GM21619 (cell line): ENCODE measurements around the gene TMEM82.

Experiments used
- ATAC-seq: cut with Tn5 transposase; IDR thresholded peaks from one replicate; pipeline ENCODE4 v1.9.1; 2021; ENCODE audit not compliant: unreplicated experiment

TMEM82 gene

GRCh38 chr1:15755646-15756040 is 13.3 kb downstream of the TMEM82 start:
- no peak for ATAC-seq

DNA sequence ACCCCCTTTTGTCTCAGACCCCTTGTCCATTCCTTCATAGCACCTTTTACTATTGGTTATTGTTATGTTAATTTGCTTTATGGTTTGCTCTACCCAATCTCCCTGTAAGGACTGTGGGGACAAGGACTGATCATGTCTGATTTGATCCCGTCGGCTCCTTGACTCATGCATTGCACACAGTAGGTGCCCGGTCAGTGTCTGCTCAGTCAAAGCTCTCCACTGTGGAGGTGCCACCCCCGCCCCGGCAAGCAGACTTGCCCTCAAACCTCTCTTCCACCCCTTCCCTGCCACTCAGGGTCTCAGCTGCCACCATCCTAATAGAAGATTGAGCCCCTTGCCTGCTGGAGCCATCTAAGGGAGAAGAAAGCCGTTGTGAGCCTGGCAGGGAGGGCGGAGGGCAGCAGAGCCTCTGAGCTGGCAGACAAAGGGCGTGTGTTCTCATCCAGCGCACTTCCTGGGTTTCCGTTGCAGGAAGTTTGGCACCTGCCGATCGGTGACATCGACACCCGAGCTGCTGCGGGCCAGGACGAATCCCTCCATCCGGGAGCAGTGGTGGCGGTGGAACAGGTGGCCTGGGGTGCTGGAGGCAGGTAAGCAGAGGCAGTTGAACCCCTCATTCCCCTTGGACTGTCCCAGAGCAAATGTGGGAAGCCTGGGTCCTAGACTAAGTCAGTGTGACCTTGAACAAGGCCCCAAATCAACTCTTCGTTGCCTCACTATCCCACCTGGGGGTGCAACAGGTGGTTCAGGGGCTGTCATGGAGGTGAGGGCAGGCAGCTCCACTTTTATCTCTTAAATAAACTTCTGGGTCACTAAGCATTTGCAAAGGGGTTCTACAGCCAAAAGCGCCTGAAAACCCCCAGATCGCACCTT is 14.1 kb downstream of the TMEM82 start:
- no peak for ATAC-seq

DNA sequence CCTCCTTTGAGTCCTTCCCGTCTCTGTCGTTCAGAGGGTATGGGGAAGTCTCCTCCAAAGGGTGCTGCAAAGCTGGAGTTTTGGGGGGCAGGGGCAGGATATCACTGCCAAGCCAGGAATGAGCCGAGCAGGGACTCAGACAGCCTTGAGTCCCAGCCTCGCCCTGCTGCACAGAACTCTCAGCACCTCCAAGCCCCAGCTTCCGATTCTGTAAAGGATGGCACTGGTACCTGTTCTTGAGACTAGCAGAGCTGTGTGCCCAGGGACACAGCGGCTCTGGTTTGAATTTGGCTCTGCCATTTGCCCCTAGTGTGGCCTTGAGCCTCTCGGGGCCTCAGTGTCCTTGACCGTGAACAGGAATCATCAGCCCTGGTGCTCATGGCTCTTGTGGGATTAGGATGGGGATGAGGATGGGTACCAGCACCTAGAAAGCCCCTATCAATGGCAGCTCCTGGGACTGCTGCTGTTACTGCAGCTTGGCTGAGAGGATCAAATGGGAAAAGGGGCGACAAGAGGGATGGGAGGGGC is 14.8 kb downstream of the TMEM82 start:
- ATAC-seq: no peak

DNA sequence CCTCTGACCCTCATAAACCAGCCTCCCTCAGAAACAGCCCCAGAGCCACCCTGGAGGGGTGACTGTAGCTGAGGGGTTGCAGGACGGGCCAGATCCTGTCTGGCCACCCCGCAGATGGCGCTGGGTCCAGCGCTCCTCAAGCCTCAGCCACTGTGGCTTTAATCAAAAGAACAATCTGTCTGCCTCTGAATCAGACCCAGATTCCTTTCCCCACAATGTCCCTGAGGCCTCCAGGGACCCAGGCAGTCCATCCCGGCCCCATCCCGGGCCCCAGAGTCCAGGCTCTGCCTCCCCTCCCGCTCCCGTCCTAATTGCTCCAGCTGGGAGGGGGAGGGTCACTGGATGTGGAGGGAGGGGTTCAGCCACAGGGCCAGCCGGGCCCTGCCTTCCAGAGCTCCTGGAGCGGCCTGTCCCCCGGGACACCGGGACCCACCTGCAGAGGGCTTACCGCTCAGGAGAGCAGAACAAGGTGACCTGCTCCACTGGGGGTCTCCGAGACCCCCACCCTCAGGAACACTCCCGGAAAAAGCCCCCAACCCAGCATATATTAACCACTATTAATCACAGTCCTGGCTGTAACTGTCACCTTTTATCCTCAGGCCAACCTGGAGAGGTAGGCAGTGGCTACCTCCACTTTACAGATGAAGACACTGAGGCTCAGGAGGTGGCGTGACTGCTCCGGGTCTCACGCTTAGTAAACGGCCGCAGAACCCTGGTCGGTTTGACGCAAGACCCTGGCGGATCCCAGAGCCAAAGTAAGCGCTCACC is 15.5 kb downstream of the TMEM82 start:
- ATAC-seq: no peak

DNA sequence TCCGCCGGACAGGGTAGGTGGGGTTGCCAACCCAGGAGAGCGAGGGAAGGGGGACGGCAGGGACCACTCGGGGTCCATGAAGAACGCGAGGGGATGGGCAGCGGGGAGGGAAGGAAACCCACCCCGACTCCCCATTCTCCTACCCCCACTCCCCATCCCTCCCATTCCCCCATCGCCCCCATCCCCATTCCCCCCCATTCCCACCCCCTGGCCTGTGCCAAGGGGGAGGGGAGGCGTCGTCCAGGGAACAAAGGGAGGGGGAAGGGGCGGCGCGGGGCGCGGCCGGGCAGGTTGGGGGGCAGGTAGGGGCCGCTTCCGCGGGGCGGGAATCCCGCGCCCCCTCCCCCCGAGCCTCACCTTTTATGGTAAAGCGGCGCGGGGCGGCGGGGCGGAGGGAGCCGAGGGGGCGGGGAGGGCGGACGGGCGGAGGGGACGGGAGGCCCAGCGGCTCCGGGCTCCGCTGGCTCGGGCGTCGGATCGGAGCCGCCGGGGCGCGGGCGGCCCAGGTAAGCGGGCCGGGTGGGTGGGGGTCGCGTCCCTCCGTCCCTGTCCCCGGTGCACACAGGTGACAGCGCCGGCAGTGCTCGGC is 16.1 kb downstream of the TMEM82 start, which contains the start of gene FBLIM1:
FBLIM1 (plus strand) TSS at position 453 of the 589 bp plus-strand sequence. CDS start 6,189 bp downstream, outside the sequence.
- ATAC-seq: no peak

DNA sequence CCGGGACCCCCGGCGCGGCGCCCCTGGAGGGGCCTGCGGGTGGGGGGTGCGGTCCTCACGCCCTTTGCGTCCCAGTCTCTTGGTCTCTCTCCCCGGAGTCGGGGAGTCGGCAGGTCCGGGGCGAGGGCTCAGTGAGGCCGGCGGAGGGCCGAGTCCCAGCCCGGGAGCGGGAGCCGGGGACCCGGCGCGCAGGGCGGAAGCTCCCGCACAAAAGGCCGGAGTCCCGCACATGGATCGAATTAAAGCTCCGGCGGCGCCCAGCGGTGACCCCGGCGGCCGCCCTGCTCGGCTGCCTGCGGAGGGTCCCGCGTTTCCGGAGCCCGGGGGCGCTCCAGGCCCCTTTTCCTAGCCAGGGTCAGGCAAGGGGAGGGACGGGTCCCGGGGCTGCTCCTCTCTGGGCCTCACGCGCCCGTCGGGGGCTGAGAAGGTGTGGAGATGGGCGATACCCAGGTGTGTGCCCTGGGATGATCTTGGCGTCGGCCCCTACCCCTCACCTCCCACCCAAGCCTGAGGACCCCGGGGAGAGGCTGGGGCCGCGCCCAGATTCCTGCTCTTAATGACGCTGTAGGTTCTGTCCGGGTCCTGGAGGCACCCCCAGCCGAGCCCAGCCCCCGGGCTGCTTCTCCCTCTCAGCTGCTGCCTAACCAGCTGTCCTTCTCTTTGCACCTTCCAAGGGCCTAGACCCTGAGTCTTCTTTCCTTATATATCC is 16.8 kb downstream of the TMEM82 start:
- ATAC-seq: no peak

- no peak for ATAC-seq
Measured at GRCh38 chr1:15760520-15761211, 18.4 kb downstream of the TMEM82 start.

- ATAC-seq: no peak
Measured at GRCh38 chr1:15761366-15762128, 19.2 kb downstream of the TMEM82 start.

DNA sequence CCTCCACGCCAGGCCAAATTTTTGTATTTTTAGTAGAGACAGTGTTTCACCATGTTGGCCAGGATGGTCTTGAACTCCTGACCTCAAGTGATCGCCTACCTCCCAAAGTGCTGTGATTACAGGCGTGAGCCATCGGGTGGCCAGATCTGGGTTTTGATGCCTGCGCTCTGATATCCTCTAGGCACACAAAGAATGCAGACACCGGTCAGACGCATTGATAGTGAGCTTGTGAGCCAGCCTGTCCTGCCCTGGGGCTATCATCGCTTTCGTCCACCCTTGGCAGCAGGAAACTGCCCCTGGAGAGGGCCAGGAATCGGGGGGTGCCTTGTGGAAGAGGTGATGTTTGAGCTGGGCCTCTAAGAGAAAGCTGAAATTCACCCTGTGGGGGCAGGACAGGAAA is 20.2 kb downstream of the TMEM82 start:
- ATAC-seq: no peak

GRCh38 chr1:15764269-15764764 is 22.0 kb downstream of the TMEM82 start:
- ATAC-seq: no peak

GRCh38 chr1:15764890-15765289 is 22.6 kb downstream of the TMEM82 start:
- no peak for ATAC-seq

GRCh38 chr1:15765495-15766194 is 23.3 kb downstream of the TMEM82 start:
- no peak for ATAC-seq

- ATAC-seq: no peak
Measured at GRCh38 chr1:15767941-15768340, 25.6 kb downstream of the TMEM82 start.

GRCh38 chr1:15768388-15768787 is 26.1 kb downstream of the TMEM82 start:
- ATAC-seq: no peak

- no peak for ATAC-seq
Measured at GRCh38 chr1:15770313-15770962, 28.1 kb downstream of the TMEM82 start.

DNA sequence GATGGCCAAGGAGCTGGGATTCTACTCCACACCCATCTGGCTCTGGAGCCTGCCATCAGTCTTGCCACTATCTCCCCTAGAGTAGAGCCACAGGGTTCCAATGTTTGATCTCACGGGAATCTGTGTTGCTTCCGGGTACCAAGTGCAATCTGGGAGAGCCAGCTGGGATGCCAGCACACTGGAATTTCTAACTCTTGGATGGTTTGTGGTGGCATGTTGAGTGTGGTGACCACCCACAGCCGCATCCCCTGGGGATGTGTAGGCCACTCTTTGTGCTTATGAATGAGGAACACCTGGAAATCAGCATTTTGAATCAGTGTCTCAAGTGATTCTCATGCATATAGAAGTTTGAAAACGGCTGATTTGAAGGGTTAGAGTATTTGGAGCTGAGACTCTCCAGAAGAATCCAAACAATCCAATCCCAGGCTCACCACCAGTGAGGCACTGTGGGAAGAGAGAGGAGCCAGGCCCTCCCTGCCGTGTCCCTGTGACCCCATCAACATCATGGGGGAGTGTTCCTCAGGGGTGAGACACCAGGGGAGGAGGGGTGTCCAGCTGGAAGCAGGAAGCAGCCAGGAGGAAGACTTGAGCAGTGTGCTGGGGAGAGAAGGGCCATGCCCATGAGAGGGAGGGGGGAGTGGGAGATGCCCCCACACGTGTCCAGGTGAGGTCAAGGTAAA is 29.7 kb downstream of the TMEM82 start:
- no peak for ATAC-seq

DNA sequence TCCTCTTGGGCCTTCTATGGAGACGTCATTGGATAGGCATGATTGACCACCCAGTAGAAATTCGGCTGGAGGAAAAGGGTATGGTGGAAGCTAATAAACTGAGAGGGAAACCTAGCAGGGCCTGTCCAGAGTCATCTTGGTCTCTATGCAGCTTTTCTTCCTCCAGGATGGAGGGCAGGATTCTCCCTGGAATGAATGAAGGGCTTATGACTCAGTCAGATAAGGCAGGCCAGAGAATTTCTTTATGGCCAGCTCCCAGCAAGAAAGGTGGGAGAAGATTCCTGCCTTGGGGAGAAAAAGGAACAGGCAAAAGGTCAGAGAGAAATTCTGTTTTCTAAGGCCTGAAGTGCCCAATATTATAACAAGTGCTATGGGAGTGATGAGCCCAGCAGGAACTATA is 33.4 kb downstream of the TMEM82 start:
- no peak for ATAC-seq
